ENCODE data around the gene CSF2.
"Not testable (repeated sequence)": the region's sequence is repeated elsewhere in the genome, so short reads cannot be mapped to it uniquely, and the experiment has no call there.

Gene CSF2

DNA sequence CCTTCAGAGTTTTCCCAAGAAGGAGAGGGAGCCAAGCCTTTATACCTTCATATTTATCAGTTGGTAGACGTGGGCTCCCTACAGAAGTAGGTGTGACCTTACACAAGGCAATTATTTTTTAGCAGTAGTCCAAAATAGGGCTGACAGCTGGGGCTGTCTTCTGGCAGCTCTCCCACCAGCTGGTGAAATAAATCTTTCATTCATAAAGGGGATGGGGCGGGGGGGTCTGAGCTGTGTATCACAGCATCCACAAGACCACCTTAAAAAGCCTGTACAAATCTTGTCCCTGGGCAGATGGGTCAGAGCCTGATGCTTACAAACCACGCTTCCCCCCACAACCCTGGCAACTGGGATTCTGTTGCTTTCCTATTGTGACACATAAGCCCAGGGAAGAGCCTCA, 19.7 kb downstream of the CSF2 start:
- no peak for DNase-seq

GRCh38 chr5:132094393-132095076, 20.9 kb downstream of the CSF2 start:
- peak; percentile 18 to 33 for DNase-seq

- no peak for DNase-seq
These were observed 21.5 kb downstream of the CSF2 start for GRCh38 chr5:132095077-132095410.

GRCh38 chr5:132095424-132095972, 21.9 kb downstream of the CSF2 start:
- peak; percentile 35 to 39 for DNase-seq

DNA sequence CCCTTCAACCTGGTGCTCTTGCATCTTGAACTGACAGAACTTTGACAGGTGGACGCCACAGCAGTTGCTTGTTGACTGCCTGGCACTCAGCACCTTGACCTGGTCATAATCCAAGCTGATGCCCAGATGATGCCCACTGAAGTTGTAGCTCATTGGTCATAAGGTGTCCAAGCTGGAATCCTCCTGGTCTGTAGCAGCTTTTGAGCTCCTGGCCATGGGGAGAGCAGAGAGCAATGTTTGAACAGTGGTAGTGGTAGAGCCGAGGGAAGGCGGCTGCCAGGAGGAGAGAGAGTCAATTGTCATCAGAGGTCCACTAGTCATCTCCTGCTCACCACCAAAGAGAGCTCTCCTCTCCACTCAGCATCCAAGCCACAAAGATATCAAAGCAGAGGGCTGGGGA, 23.3 kb downstream of the CSF2 start:
- DNase-seq = peak in 1 of 2 experiments; percentile 22

DNA sequence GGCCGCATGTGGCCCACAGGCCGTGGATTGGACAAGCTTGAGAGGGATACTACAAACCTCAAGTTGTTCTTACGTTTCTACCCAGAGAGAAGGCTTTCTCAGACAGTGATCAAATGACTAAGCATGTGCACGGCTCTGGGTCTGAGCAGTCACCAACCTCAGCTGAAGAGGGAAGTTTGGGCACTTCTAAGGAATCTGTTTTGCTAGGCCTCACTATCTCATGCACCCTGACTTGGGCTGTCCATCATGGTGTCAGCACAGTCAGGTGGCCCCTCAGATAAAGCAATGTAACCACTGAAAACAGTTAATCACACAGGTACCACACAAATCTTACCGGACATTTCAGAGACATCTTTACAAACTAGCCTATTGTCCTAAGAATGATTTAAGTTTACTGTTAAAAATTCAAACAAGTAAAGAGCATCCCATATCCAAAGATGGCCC, 24.6 kb downstream of the CSF2 start:
- DNase-seq = peak; percentile 68 to 69

- no peak for DNase-seq
These were observed 25.0 kb downstream of the CSF2 start for GRCh38 chr5:132098621-132099020.

DNA sequence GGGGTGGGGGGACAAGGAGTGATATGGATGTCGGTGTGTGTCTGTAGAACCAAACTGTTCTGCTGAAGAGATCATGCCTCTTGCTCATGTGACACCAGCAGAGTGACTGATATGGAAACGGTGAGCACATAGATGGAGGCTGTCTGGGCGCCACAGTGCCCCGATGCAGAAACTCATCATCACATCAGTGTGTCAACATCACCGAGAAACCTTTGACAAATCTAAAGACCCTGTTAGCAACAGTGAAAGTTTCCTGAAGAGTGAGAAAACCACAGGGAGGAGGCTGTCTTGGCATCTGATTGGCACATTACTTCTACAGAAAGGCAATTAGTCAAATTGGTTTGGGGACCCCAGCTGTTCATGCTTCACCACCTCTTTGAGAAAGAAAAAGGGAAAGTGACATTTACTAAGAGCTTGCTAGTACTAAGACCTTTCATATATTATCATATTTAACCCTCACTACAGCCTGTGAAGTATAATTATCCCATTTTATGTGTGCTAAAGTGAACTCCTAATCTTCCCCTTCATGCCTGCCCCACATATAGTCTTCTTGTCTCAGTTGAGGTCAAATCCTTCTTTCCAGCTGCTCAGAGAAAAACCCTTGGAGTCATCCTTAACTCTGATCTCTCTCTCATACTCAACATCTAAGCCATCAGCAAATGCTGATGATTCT, 25.6 kb downstream of the CSF2 start:
- DNase-seq = peak; percentile 78 to 81

DNA sequence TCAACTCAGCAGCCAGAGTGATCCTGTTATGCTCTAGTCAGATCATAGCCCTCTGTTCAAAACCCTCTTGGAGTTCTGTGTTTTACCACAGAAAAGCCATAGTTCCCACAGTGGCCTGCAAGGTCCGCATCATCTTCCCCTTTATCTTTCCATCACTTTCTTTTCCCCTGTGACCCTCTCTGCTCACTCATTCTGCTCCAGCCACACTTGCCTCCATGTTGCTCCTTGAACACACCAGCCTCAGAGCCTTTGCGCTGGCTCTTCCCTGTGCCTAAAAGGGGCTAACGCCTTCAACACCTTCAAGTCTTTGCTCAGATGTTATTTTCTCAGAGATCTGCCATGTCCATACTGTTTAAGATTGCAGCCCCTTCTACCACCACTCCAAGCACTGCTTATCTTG, 26.3 kb downstream of the CSF2 start:
- DNase-seq = peak; percentile 52 to 59

DNA sequence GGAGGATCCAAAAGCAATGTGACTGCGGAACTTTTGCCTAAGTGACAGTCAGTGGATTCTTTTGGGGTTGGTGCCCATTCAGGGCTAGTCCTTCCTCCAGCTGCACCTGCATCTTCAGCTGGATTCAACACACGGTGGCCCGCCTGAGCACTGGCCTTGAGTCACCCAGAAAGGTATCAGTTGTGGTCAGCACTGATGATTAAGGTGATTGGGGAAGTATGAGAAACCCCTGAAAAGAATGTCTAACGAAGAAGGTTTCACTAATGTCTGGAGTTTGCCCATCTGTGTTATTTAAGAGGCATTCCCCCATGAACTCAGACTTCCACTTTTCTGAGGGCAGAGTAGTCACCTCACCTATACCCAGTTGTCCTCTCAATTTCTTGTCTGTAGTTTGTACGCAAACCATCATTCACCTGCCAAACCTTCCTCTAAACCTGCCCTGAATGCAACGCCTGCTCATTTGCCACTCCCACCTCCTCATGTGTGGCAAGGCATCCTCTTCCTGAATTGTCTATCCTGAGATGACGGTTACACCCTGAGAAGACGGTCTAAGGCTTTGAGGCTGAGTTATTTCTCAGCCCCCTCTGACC, 27.2 kb downstream of the CSF2 start:
- peak; percentile 75 to 77 for DNase-seq

DNA sequence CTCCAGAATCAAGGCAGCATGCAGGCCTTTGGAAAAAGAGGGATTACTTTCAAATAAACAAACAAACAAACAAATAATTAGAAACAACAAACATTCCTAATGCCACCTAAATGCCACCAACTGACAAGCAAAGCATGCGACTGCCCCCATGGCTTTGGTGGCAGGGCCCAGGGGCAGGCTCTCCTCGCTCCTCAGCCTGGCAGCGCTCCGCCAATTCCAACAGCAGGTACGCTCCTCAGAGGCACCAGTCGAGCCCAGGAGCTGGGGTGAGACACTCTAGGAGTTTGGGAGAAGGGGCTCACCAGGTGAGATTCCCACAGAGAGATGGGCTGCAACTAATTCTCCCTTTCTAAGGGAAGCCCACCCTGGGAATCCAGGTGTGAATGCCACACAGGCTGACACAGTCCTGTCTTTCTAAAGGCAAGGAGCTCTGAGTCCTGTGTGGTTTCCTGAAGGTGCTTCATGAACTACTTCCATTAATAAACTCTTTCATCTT, 27.8 kb downstream of the CSF2 start:
- DNase-seq = peak in 1 of 2 experiments; percentile 27

DNA sequence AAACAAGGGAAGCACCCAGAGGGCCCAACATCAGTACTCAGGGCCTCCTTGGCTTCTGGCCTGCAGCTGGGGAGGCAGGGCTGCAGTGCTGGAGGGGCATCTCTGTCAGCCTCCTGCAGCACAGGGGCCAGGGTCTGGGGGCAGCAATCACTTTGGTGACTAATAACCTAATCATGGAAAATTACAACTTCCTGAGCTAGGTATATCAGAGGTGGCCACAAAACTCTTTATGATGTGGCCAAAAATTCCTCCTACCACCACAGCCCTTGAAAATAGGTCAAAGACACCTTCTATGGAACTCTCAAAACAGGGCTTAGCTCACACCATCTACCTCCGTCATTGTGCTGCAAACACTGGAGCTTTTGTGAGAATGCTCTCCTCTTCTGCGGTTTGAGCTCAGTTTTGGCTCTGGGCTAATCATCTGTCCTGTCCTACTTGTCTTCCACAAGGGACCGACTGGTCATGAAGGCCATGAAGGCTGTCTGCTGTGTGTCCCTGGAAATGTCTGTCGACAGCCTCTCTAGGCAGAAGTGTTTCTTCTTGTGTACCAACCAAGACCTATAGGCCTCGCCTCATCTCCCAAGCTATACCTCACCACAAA, 28.6 kb downstream of the CSF2 start:
- DNase-seq = peak; percentile 74 to 76

- no peak for DNase-seq
These were observed 29.3 kb downstream of the CSF2 start for GRCh38 chr5:132102944-132103331.

- DNase-seq = peak; percentile 80
These were observed 29.9 kb downstream of the CSF2 start for GRCh38 chr5:132103332-132103951.

DNA sequence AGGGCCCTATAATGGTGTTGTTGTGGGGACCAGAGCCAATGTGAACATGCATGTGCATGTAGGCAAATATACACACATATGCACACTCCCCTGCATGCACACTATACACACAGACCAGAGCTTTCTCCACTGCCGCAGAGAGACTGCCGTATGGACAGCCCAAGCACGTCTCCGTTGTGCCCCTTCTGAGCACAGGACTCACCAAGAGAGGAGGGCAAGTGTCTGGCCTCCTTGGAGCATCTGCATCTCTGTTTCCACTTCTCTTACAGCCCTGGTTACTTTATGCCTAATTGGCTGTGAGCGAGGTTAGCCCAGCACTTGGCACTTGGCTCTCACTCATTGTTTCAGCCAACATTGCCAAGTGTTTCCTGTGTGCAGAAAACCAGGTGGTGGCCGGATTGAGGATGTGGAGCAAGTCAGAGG, 30.4 kb downstream of the CSF2 start:
- no peak for DNase-seq

GRCh38 chr5:132104556-132104955, 31.0 kb downstream of the CSF2 start:
- peak in 1 of 2 experiments; percentile 27 for DNase-seq

DNA sequence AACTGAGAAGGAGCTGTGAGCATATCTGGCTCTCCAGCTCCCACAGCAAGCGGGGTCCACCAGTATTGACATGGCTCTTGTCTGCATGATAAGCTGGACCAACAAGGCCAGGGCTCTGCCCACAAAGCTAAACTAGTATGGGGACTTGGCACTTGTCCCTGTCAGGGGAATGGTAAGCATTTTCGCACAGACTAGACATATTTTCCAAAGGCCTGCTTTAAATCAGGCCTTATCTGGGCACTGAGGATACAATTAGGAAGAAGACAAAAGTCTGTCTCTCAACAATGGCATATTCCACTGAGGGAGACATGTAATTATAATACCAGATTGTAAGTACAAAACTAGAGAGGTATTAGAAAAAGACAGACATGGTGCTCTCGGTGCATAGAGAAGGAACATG, 32.1 kb downstream of the CSF2 start:
- no peak for DNase-seq

- not testable (repeated sequence) for DNase-seq
These were observed 34.9 kb downstream of the CSF2 start for GRCh38 chr5:132108495-132108894.

DNA sequence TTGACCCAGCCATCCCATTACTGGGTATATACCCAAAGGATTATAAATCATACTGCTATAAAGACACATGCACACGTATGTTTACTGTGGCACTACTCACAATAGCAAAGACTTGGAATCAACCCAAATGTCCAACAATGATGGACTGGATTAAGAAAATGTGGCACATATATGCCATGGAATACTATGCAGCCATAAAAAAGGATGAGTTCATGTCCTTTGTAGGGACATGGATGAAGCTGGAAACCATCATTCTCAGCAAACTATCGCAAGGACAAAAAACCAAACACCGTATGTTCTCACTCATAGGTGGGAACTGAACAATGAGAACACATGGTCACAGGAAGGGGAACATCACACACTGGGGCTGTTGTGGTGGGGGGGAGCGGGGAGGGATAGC, 35.4 kb downstream of the CSF2 start:
- DNase-seq = not testable (repeated sequence)

GRCh38 chr5:132109494-132110053, 36.0 kb downstream of the CSF2 start:
- DNase-seq = peak in 1 of 2 experiments; percentile 15

GRCh38 chr5:132110195-132110594, 36.6 kb downstream of the CSF2 start:
- peak in 1 of 2 experiments; percentile 25 for DNase-seq

DNA sequence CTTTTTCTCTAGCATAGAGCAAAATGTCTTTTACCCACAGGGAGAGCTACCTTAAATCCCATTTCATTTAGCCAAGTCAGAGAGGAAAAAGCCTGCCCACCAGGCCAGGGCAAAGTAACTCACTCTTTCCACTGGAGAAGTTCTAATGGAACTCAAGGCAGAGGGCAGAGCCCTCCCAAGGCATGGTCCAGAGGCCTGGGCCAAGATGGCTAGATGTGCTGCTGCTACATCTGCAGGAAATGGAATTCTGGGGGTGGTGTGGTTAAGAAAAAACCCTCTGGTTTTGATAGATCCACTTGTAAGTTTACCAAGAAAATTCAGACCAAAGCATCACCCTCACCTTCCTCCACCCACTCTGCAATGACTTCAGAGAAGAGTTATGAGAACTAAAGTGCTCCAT, 37.3 kb downstream of the CSF2 start:
- DNase-seq = peak; percentile 57 to 62

All from activated T-cell treated with anti-CD3 and anti-CD28 coated beads, Interleukin-2, amount 50 U/mL, for 48 hours (primary cell).